ENCODE results near the gene CES4A.

DNA sequence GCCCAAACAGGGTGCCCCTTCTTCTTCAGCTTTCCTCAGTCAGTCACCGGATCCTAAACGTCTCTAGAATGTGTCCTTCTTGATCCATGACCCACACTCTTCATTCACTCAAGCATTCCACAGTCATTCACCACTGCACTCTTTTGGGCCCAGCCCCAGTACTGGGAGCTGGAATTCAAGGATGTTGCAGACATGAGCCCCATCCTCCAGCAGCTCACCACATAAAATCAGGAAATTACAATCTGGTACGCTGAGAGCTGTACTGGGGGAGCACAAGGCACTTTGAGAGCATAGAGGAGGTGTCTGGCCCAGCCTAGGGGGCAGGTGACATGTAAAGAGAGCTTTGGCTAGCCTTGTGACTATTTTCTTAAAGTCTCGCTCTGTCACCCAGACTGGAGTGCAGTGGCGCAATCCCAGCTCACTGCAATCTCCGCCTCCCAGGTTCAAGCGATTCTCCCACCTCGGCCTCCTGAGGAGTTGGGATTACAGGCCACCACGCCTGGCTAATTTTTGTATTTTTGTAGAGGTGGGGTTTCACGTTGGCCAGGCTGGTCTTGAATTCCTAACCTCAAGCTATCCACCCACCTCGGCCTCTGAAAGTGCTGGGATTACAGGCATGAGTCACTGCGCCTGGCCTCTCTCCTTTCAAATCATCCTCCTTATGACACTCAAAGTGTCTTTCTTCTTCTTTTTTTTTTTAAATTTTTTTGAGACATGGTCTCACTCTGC is 18.7 kb downstream of the CES4A start:
- TF ChIP-seq, protein P1, sequence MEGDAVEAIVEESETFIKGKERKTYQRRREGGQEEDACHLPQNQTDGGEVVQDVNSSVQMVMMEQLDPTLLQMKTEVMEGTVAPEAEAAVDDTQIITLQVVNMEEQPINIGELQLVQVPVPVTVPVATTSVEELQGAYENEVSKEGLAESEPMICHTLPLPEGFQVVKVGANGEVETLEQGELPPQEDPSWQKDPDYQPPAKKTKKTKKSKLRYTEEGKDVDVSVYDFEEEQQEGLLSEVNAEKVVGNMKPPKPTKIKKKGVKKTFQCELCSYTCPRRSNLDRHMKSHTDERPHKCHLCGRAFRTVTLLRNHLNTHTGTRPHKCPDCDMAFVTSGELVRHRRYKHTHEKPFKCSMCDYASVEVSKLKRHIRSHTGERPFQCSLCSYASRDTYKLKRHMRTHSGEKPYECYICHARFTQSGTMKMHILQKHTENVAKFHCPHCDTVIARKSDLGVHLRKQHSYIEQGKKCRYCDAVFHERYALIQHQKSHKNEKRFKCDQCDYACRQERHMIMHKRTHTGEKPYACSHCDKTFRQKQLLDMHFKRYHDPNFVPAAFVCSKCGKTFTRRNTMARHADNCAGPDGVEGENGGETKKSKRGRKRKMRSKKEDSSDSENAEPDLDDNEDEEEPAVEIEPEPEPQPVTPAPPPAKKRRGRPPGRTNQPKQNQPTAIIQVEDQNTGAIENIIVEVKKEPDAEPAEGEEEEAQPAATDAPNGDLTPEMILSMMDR (IDR thresholded peaks at IDR 0.05), result no peak
- no peak for TF ChIP-seq POLR2A (IDR thresholded peaks at IDR 0.05; ENCODE audit: low read depth)
